22Rv1 (cell line): Measurements from ENCODE around the gene KLHL33.

ENCODE experiments used
- H3K27ac ChIP-seq: fragments of 450-650 bp; 2 replicates; pipeline ENCODE4 v1.5.1; 2017
- ZFX ChIP-seq: fragments of 450-650 bp; IDR thresholded peaks from 2 replicates; pipeline ENCODE4 v1.6.1; 2017; ENCODE audit warnings: antibody characterized with exemption, borderline replicate concordance
- TF ChIP-seq, protein P1 (sequence below): fragments of 450-650 bp; IDR thresholded peaks from 2 replicates; pipeline ENCODE4 v1.5.1; 2017; ENCODE audit warnings: mild to moderate bottlenecking

The KLHL33 gene

DNA sequence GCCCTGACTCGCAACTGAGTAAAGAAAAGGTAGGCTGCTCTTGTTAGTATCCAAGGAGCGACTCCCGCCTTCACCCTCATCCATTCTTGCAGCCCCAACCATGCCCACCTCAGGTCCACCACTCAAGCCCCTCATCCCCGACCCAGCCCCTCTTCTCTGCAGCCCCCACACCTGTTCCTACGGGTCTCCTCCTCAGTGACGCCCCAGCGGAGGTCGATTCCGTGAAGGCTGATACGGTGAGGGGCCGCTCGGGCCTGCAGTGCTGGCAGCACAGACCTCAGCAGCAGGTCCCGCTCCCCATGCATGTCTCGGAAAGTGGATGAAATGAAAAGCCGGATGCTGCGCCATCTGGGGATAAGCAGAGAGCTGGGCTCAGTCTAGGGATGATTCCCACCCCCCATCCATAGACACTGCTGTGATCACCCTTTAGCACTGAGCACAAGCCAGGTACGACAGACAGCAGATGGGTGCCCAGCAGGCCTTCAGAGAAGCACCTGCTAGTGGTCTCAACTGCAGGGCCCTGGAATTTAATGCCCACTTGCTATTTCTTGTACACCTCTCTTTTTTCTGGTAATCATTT is 49.6 kb downstream of the KLHL33 start:
- TF ChIP-seq, protein P1, sequence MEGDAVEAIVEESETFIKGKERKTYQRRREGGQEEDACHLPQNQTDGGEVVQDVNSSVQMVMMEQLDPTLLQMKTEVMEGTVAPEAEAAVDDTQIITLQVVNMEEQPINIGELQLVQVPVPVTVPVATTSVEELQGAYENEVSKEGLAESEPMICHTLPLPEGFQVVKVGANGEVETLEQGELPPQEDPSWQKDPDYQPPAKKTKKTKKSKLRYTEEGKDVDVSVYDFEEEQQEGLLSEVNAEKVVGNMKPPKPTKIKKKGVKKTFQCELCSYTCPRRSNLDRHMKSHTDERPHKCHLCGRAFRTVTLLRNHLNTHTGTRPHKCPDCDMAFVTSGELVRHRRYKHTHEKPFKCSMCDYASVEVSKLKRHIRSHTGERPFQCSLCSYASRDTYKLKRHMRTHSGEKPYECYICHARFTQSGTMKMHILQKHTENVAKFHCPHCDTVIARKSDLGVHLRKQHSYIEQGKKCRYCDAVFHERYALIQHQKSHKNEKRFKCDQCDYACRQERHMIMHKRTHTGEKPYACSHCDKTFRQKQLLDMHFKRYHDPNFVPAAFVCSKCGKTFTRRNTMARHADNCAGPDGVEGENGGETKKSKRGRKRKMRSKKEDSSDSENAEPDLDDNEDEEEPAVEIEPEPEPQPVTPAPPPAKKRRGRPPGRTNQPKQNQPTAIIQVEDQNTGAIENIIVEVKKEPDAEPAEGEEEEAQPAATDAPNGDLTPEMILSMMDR, result no peak
- TF ChIP-seq ZFX, result no peak
- H3K27ac ChIP-seq, result no peak overlapping the region

DNA sequence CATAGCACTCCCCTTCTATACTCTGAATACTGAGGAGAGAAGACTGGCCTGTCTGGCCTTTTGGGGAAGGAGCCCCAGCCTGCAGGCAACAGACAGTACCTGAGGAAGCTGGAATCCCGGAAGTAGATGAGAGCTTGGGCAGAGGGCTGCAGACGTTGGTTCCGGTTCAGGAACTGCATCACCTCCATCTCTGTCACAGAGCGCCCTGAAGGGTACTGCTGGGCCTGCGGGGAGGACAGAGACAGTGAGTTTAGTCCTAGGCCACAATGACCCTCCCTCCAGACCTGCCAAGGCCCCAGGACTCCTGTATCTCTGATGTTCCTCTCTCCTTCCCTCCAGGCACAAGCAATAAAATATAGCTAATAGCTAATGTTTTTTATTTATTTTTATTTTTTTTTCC is 51.1 kb downstream of the KLHL33 start:
- no peak overlapping the region for H3K27ac ChIP-seq
- TF ChIP-seq ZFX, result no peak
- TF ChIP-seq, protein P1, result no peak

DNA sequence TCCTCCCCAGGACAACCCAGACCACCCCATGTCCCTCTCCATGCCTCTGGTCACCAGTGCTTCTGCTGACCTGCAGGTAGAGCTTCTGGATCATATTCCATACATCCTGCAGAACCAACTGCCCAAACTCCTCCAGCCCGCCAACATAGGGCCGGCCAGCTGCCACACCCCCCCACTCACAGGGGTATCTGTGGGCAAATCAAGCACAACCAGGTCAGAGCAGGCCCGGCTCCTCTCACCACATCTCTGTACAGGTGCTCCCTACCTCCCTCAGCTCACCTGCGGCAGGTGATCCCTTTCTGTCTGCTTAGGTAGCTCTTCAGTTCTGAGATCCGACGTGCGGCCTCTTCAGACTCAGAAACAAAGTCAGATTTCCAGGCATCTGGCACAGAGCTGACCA is 51.6 kb downstream of the KLHL33 start:
- no peak for TF ChIP-seq ZFX
- TF ChIP-seq, protein P1, result no peak
- H3K27ac ChIP-seq, result no peak overlapping the region

DNA sequence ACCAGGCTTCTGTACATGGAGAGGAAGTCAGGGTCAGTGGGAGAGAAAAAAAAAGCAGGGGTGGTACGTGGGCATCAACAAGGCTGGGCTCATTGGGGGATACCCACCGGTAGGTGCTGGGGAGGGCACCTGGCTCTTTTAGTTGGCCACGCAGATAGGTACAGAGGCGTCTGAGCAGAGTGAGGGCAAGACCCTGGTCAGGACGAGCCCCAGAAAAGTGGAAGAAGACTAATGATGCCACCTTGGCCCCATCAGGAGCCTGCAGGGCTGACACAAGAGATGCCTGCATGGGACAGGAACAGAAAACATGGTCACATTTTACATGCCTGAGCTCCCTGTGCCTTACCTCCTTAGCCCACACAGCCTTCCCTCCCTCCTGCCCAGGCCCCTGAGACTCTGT is 52.3 kb downstream of the KLHL33 start:
- TF ChIP-seq, protein P1, result no peak
- no peak for TF ChIP-seq ZFX
- no peak overlapping the region for H3K27ac ChIP-seq

DNA sequence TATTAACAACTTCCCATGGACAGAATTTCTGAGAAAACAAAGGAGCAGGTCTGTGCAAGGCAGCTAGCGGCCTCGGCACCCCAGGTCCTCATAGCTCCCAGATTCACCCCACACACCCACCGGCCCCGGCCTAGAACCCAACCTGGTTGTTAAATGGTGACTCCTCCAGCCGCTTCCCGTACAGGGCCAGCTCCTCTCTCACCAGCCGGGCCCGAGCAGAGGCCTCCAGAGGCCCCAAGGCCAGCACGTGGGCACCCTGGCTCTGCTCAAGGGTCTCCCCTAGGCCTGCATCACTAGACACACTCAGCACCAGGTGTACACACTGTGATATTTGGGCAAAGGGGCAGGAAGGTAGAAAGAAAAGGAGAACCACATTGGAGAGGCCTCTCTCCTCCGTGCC is 52.9 kb downstream of the KLHL33 start:
- no peak for TF ChIP-seq ZFX
- TF ChIP-seq, protein P1, result no peak

DNA sequence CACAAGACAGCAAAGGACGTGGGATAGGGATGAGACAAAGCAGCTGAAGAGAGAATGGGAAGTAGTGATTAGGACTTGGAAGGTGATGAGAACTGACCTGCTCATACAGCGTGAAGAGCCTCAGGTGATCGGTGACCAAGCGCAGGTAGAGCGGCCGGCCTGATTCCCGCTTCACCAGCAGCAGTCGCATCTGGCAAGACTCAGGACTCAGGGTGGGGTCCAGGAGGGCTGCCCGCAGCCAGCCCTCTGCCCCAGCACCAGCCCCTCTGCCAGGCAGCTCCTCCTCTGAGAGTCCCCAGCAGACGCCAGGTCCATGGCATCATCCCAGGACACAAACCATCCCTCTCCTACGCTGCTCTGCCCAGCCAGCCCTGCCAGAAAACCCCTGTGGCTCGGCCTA is 53.4 kb downstream of the KLHL33 start:
- TF ChIP-seq, protein P1, result no peak
- TF ChIP-seq ZFX, result no peak

More for the DNA sequence above, 52.9 kb downstream of the KLHL33 start:
- no peak overlapping the region for H3K27ac ChIP-seq

DNA sequence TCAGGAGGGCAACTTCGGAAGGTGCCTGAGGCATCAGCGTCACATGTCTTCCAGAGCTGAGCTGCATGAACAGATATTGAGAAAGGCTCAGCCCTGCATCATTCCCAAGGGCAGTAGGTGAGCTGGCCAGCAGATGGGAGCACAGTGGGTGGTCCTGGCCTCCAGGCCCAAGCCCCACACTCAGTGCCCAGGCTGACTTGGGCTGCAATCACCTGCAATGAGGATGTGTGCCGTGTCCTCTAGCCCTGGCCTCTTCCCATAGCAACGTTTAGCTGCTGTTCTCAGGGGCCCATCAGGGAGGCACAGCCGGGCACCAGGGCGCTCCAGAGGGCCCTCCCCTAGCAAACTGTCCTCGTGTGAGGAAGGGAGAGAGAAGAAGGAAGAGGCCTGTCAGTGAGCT is 54.6 kb downstream of the KLHL33 start:
- TF ChIP-seq ZFX, result no peak
- H3K27ac ChIP-seq, result no peak overlapping the region

More for the DNA sequence above, 53.4 kb downstream of the KLHL33 start:
- no peak overlapping the region for H3K27ac ChIP-seq

DNA sequence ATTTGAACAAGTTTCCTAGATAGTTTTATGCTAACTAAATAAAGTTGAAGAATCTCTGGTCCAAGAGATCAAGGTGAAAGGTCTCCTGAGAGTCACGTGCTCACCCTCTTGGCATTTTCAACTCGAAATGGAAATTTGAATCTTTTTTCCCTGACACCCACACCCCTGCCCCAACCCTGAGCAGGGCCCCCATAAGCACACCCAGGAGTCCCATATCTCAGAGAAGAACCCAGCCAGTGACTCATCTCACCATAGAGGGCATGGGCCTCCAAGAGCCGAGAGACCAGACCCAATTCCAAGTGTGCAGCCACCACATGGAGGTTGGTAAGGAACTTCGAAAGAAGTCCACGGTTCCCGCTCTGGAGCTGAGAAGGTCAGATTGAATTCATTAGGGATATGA is 55.3 kb downstream of the KLHL33 start:
- no peak for TF ChIP-seq ZFX
- TF ChIP-seq, protein P1, result no peak
- no peak overlapping the region for H3K27ac ChIP-seq
